ENCODE data around the gene RPS6KA4. TPM values are rescaled to one million over a fixed set of nuclear protein-coding genes. Genes with fewer than 3 reads are reported as not detected.

RPS6KA4 gene
- total RNA-seq, 1 donor from 2014 or later = 37.5 TPM

GRCh38 chr11:64372021-64372420 is 13.1 kb downstream of the RPS6KA4 start:
- no peak overlapping the region for H3K27ac Mint-ChIP-seq (ENCODE audit: unreplicated experiment)
- peaks cover 2% of the 10 kb centered on the region for H3K4me1 Mint-ChIP-seq (ENCODE audit: unreplicated experiment)
- H3K4me3 Mint-ChIP-seq (ENCODE audit: unreplicated experiment) = no peak overlapping the region
- no peak for TF ChIP-seq CTCF (IDR thresholded peaks at IDR 0.05; ENCODE audit: unreplicated experiment)
- no peak for DNase-seq (ENCODE audit: low spot score)
- H3K9me3 Mint-ChIP-seq (ENCODE audit: unreplicated experiment) = no peaks in the 10 kb centered on the region
- peaks cover 1% of the 10 kb centered on the region for H3K27me3 Mint-ChIP-seq (ENCODE audit: unreplicated experiment)
- H3K36me3 Mint-ChIP-seq (ENCODE audit: low read depth, unreplicated experiment) = peaks cover 8% of the 10 kb centered on the region

GRCh38 chr11:64372802-64373597 is 14.0 kb downstream of the RPS6KA4 start:
- DNase-seq (ENCODE audit: low spot score) = no peak
- TF ChIP-seq CTCF (IDR thresholded peaks at IDR 0.05; ENCODE audit: unreplicated experiment) = no peak
- no peak overlapping the region for H3K27ac Mint-ChIP-seq (ENCODE audit: unreplicated experiment)

GRCh38 chr11:64373598-64373974 is 14.6 kb downstream of the RPS6KA4 start:
- H3K36me3 Mint-ChIP-seq (ENCODE audit: low read depth, unreplicated experiment) = peaks cover 8% of the 10 kb centered on the region
- DNase-seq (ENCODE audit: low spot score) = no peak
- no peak overlapping the region for H3K4me3 Mint-ChIP-seq (ENCODE audit: unreplicated experiment)
- no peak for TF ChIP-seq CTCF (IDR thresholded peaks at IDR 0.05; ENCODE audit: unreplicated experiment)
- peaks cover 2% of the 10 kb centered on the region for H3K4me1 Mint-ChIP-seq (ENCODE audit: unreplicated experiment)
- peaks cover 1% of the 10 kb centered on the region for H3K27me3 Mint-ChIP-seq (ENCODE audit: unreplicated experiment)
- no peak overlapping the region for H3K27ac Mint-ChIP-seq (ENCODE audit: unreplicated experiment)
- no peaks in the 10 kb centered on the region for H3K9me3 Mint-ChIP-seq (ENCODE audit: unreplicated experiment)

More at GRCh38 chr11:64372802-64373597, 14.0 kb downstream of the RPS6KA4 start:
- peaks cover 8% of the 10 kb centered on the region for H3K36me3 Mint-ChIP-seq (ENCODE audit: low read depth, unreplicated experiment)
- H3K27me3 Mint-ChIP-seq (ENCODE audit: unreplicated experiment) = peaks cover 1% of the 10 kb centered on the region
- peaks cover 2% of the 10 kb centered on the region for H3K4me1 Mint-ChIP-seq (ENCODE audit: unreplicated experiment)
- H3K9me3 Mint-ChIP-seq (ENCODE audit: unreplicated experiment) = no peaks in the 10 kb centered on the region
- peak overlapping the region; percentile 8 for H3K4me3 Mint-ChIP-seq (ENCODE audit: unreplicated experiment)

- Mint-ChIP-seq H3K36me3 (ENCODE audit: low read depth, unreplicated experiment) (no peaks in the 10 kb centered on the region), H3K4me1 (ENCODE audit: unreplicated experiment) (peaks cover 2% of the 10 kb centered on the region), H3K27me3 (ENCODE audit: unreplicated experiment) (no peaks in the 10 kb centered on the region), H3K27ac (ENCODE audit: unreplicated experiment) (no peak overlapping the region), H3K4me3 (ENCODE audit: unreplicated experiment) (no peak overlapping the region), H3K9me3 (ENCODE audit: unreplicated experiment) (no peaks in the 10 kb centered on the region)
- TF ChIP-seq CTCF (IDR thresholded peaks at IDR 0.05; ENCODE audit: unreplicated experiment) = no peak
- DNase-seq (ENCODE audit: low spot score) = no peak
Measured at GRCh38 chr11:64376071-64376470, 17.1 kb downstream of the RPS6KA4 start.

GRCh38 chr11:64378335-64378880 is 19.4 kb downstream of the RPS6KA4 start:
- Mint-ChIP-seq H3K36me3 (ENCODE audit: low read depth, unreplicated experiment) (no peaks in the 10 kb centered on the region), H3K4me3 (ENCODE audit: unreplicated experiment) (no peak overlapping the region), H3K9me3 (ENCODE audit: unreplicated experiment) (no peaks in the 10 kb centered on the region), H3K27ac (ENCODE audit: unreplicated experiment) (no peak overlapping the region), H3K27me3 (ENCODE audit: unreplicated experiment) (peaks cover 2% of the 10 kb centered on the region), H3K4me1 (ENCODE audit: unreplicated experiment) (peaks cover 2% of the 10 kb centered on the region)
- DNase-seq (ENCODE audit: low spot score) = no peak
- no peak for TF ChIP-seq CTCF (IDR thresholded peaks at IDR 0.05; ENCODE audit: unreplicated experiment)

All from endothelial cell (in vitro differentiated cells).